HG02973 (cell line): ENCODE data around the gene STAM2.
"Not testable (repeated sequence)": the region's sequence is repeated elsewhere in the genome, so short reads cannot be mapped to it uniquely, and the experiment has no call there.

Experiments
- ATAC-seq: cut with Tn5 transposase; IDR thresholded peaks from one replicate; pipeline ENCODE4 v1.9.1; 2021; ENCODE audit warnings: moderate library complexity; ENCODE audit not compliant: unreplicated experiment

Gene STAM2

DNA sequence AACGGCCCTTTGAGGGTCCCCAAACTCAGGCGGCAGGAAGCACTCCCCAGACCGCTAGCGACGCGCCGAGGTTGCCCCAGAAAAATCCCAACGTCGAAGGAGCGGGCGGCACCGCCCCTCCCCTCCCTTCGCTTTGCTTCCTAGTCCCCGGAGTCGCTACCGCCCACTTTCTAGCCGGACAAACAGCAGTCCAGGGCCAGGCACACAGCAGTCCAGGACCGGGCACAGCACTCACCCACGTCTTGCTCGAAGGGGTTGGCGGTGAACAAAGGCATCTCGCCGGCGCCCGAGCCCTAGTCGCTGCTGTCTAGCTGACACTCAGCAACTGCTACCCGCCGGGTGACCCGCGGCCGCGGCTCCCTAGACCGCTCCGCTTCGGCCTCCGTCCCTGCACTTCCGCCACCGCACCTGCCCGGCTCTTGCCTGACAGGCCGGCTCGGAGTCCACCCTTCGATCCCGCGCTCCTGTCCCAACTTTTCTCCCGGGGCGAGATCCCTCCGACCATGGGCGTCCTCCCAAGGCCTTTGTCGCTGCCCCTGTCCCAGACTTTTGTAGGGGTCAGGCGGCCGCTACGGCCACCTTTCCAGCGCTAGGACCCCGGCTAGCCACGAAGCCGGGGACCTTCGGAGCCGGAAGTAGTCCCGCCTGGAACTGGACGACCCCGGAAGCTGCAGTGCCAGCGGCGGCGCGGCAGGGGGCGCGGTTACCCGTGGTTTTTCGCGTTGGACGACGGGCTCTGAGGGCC is at the start of gene STAM2:
Gene STAM2 (minus strand): TSS at position 396 of the 745 bp plus-strand sequence. CDS start 121 bp downstream, at position 275.
- peak; percentile 75 for ATAC-seq

DNA sequence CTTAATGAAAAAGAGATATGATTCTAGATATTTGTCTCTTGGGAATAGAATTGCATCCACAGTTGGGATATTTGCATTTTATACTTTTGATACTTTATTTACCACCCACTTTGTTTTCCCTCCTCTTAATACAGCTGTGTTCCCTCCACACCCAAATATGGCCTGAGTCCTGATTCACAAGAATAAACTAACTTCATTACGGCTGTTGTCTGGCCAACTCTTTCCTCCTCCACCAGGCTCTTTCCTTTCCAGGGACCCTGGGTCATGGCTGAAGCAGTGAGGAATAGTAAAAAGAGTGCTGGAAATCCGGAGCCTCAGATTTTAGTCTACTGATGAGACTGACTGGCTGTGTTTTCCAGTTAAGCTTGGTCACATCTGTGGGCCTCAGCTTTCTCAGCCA is 48.4 kb upstream of the STAM2 start:
- no peak for ATAC-seq

DNA sequence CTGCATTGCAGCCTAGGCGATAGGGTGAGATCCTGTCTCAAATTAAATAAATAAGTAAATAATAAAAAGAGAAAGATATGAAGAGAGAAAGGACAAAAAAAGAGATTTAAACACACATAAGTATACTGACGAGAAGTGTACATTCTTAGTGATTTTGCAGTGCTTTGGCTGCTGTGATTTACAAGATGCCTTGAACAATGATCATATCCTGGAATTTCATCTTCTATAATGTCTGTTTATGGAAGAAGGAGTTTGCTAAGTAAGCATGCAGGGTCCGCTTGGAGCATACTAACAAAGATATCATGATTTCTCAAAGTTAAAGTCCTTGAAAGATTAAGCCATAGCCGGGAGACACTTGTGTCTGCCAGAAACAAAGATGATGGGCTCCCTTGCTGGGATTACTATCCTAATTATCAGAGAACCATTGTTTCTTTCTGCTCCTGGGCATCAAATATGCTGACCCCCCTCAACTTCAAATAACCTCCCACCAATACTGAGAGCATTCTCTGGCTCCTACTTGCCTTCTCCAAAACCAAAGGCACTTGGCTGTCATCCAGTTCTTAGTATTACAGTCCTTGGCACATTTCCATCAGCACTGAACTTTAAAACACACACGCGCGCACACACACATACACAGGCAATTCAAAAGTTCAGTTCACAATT is 47.5 kb upstream of the STAM2 start:
- no peak for ATAC-seq

DNA sequence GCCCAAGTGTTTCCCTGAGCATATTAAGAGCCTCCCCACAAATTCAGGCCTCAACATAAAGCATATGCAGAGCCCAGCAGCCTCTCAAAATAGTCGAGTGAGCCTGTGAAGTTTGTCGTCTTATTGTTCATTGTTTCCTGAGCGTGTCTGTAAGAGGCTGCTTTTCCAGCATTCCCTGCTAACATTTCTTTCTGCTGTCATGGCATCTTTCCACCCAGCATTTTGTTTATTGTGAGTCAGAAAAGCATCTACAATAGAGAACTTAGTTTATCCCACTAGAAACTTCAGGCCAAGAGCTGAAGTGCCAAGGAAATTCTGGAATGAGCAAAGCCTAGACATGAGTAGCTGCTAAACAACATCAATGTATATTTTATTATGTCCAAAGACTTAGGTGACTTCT is 46.3 kb upstream of the STAM2 start:
- no peak for ATAC-seq

DNA sequence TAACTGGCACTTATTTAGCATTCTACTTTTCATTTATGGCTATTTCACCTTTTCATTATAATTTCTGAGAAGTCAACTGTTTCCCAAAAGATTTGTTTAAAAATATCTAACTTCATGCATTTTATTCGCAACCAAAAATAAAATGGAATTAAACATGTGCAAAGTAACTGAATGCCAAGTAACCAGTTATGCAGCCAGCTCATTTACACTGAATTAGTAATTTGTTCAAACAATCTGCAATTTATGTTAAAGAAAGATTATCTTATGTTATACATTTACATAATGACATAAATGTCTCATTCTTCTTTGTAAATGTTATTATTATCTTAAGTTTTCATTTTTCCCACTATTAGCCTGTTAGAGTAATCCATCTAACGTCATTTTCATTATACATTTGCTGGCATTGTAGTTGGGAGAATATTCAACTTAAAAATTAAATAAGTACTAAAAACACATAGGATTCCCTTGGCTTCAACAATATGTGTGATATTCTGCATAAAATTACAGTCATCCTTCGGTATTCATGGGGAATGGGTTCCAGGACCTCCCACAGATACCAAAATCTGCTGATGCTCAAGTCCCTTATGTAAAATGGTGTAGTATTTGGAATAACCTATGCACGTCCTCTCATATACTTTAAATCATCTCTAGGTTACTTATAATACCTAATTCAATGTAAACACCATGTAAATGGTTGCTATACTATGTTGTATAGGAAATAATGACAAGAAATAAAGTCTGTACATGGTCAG is 43.7 kb upstream of the STAM2 start:
- ATAC-seq: no peak

DNA sequence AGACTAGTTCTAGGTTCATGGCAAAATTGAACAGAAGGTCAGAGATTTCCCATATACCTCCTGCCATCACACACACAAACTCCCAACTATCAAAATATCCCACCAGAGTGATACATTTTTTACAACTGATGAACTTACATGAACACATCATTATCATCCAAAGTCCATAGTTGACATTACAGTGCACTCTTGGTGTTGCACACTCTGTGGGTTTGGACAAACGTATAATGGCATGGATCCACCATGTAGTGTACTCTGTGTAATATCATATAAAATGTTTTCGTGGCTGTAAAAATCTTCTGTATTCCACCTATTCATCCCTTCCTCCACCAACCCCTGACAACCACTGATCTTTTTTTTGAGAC is 25.9 kb upstream of the STAM2 start:
- ATAC-seq: no peak

DNA sequence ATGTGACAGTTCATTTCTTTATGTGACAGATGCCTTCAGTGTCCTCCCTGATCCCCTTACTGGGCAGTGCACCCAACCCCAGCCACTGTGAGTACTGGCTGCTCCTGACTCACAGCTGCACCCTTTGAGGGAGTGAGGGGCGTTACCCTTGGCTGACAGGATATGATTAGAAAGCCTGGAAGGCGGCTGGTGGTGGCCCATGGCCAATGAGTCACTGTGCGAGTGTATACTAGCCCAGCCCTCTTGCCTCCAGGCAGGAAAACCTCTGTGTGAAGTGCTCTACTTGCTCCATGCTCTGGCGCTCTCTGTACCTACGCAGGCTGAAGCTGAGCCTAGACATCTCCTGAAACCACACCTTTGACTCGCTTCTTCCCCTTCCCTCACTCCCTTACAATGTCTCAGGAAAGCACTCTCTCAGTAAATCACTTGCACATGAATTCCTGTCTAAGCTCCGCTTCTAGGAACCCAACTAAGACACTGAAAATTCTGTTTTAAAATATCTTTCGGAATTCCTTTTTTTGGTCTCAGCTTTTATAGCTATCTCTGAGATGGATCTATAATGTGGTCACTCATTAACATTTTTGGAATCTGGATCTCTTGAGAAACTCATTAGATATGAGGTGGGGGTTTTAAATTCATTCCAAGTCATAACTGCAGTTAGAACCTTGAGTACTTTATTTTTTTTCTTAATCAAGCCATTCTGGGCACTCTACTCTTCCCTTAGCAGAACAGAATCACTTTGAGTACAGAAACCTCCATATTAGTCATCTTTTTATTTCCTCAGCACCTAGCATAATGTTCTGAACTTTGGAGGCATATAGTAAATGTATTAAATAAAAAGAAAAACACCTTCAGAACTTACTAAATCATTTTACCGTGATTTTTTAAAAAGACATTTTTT is 25.3 kb upstream of the STAM2 start:
- no peak for ATAC-seq

DNA sequence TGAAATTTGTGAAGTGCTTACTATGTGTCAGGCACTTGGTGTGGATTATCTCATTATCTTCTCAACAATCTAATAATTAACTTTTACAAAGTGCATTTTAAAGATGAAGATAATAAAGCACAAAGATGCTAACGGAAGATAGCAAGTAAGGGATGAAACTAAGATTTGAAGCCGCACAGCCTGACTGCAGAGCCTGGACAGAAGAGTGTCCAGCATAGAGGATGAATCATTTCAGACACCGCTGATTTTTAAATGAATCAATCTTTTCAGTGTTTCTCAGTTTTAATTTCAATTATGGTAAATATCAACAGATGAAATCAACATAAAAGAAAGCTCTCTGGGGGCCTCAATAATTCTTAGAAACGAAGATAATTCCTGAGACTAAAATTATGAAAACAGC is 24.5 kb upstream of the STAM2 start:
- no peak for ATAC-seq

DNA sequence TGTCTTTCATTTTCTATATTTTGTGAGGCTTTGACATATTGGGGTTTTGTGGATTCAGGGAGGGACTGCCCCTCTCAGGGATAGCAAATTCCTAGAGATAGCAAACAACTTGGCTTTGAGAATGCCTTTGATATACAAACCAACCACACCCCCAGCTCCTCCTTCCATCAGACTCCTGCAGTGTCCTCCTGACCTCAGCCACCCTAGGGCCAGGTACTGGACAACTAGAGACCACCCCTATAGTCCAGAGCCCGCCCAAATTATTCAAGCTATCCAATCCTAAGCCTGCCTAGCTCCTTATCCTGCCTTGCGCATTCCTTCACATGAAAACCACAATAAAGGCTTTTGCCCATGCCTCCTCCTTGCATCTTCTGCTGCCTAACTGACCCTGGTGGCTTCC is 22.9 kb upstream of the STAM2 start:
- ATAC-seq: no peak

DNA sequence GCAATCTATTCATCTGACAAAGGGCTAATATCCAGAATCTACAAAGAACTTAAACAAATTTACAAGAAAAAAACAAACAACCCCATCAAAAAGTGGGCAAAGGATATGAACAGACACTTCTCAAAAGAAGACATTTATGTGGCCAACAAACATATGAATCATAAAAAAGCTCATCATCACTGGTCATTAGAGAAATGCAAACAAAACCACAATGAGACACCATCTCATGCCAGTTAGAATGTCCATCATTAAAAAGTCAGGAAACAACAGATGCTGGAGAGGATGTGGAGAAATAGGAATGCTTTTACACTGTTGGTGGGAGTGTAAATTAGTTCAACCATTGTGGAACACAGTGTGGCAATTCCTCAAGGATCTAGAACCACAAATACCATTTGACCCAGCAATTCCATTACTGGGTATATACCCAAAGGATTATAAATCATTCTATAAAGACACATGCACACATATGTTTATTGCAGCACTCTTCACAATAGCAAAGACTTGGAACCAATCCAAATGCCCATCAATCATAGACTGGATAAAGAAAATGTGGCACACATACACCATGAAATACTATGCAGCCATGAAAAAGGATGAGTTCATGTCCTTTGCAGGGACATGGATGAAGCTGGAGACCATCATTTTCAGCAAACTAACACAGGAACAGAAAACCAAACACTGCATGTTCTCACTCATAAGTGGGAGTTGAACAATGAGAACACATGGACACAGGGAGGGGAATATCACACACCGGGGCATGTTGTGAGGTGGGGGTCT is 22.1 kb upstream of the STAM2 start:
- not testable (repeated sequence) for ATAC-seq

DNA sequence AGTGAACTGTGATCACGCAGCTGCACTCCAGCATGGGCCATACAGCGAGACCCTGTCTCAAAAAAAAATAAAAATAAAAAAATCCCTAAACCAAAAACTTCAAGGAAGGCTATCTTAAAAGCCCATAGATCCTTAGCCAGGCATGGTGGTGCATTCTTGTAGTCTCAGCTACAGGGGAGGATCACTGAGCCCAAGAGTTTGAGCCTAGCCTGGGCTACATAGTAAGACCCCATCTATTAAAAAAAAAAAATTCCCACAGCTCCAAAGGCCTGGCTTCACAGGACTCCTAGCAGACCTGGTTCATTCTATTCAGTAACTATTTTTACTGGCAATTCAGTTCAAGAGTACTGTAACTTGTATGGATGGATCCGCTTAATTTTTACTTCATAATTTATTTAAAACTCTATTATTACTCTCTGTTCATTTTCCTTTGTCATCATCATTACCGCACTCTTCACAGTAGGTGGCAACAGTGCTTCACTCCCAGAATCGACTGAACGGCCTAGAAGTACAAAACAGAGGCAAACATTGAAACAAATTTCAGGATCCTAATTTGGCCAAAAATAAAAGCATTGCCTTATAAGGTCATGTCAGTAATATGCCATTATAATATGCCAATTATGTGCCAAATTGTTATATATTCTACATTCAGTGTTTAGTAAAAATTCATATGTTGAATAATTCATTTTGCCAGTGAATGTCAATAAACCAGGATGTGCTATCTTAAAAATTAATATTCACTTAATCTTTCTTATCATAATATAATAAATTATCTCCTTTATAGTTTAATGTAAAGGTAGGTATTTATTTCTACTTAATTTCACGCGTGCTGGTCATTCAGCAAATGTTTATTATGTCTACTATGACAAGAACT is 14.3 kb upstream of the STAM2 start:
- ATAC-seq: peak; percentile 79

DNA sequence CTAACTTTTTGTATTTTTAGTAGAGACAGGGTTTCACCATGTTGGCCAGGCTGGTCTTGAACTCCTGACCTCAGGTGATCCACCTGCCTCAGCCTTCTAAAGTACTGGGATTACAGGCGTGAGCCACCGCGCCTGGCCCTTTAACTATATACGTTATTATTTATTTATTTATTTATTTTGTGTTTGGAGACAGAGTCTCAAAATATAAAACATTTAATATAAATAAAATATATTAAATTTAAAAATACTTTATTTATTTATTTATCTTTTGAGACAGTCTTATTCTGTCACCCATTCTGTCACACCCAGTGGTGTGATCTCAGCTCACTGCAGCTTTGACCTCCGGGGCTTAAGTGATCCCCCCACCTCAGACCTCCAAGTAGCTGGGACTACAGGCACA is 11.2 kb upstream of the STAM2 start:
- ATAC-seq: not testable (repeated sequence)

DNA sequence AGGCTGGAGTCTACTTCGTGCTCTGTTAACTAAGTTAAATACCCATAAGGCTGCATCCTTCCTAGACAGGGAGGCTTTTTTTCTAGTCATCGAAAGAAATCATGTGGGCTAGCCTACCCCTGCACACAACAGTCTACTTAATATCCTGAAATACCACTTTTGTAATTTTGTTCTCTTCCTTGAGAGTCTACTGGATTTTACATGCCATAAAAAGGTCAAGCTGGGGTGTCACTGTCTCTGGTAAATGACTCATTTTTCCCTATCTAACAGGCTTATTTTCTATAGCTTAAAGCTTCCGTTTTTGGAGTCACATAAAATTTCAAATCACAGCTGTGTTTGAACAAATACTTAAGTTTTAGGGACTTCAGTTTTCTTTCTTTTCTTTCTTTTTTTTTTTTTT is 10.7 kb upstream of the STAM2 start:
- ATAC-seq: no peak

DNA sequence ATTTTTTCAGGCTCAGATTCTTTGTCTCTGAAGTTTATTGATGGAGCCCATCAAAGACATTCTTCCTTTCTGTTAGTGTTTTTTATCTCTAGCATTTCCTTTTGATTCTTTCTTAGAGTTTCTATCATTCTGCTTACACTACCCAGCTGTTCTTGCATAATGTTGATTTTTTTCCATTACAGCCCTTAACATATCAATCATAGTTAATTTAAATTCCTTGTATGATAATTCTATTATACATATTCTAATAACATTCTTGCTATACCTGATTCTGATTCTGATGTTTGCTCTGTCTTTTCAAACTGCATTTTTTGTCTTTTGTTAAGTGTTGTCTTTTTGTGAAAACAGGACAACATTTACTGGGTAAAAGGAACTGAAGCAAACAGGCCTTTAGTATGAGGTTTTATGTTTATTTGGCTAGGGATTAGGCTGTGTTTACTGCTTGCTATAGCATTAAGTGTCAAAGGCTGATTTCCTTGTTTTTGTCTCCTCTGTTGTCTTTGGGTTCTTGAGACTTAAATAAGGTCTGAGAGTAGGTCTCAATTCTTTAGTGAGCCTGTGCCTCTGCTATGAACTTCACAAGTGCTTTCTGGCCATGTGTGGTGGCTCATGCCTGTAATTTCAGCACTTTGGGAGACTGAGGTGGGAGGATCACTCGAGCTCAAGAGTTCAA is 8.0 kb upstream of the STAM2 start:
- no peak for ATAC-seq

DNA sequence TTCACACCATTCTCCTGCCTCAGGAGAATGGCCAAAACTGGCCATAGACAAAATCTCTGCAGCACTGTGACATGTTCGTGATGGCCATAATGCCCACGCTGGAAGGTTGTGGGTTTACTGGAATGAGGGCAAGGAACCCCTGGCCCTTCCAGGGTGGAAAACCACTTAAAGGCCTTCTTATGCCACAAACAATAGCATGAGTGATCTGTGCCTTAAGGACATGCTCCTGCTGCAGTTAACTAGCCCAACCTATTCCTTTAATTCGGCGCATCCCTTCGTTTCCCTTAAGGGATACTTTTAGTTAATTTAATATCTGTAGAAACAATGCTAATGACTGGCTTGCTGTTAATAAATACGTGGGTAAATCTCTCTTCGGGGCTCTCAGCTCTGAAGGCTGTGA is 2.1 kb upstream of the STAM2 start:
- ATAC-seq: not testable (repeated sequence)

DNA sequence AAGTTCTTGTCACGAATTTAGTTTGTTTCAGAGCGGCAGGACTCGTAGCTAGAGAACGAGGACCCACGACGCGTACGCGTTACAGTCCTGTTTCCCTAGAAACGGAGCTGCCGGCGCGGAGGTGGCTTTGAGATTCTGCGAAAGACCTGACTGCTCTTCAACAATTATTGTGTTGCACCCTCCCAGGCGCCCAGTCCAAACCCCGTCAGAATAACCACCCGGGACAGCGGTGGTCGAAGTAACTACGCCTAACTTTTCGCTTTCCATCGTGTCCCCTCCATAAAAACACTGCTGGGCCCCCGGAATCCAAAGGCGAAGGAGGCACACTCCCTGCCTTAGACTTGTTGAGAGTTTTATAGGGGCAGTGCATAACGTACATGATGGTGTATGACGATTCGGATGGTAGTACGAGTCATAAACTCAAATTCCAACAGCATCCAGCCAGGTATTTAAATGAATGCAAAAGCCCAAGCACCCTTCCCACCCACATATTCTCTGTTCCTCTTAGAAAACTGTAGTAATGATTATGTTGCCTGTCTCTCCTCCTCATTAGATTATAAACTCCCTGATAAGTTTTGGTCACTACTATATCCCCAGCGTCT is 651 bp upstream of the STAM2 start:
- ATAC-seq: peak; percentile 39

DNA sequence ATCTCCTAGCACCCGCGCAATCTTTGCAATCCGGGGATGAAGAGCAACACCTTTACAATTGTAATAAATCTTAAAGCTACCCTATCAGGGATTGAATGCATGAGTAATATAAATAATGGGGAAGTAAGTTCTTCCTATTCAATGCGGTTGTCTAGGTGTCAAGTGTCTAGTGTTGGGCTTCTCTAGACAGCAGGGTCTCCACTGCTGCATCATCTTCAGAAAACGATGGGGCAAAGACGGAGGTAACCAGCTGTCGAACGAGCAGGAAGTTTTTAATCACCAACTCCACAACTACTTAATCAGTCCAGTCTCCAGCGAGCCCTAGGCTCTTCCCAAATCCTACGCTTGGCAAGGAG is 573 bp downstream of the STAM2 start:
- ATAC-seq: peak; percentile 18

DNA sequence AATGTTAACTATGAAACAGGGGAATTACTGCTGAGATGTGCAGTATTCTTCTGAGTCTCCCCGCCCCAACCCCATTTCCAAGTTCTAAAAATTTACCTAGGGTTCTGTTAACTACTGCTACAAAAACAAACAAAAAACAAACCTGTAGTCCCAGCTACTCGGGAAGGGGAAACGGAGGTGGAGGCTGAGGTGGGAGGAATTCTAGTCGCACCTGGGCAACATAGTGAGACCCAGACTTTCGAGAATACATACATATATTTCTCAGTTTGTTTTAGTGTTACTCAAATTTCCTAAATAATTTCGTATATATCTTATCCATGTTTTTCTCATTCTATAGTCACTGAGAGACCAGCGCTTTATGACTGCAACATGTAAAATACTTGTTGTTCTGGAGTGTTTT is 989 bp downstream of the STAM2 start:
- ATAC-seq: no peak
